GM21737 (cell line): Measurements from ENCODE around the gene KISS1R.
"Not testable (repeated sequence)": the region's sequence is repeated elsewhere in the genome, so short reads cannot be mapped to it uniquely, and the experiment has no call there.

ENCODE experiments used
- ATAC-seq: cut with Tn5 transposase; IDR thresholded peaks from one replicate; pipeline ENCODE4 v1.9.1; 2021; ENCODE audit warnings: mild to moderate bottlenecking, moderate library complexity; ENCODE audit not compliant: unreplicated experiment

The KISS1R gene

GRCh38 chr19:952049-952679 lies 35.0 kb downstream of the KISS1R start:
- ATAC-seq, result no peak

DNA sequence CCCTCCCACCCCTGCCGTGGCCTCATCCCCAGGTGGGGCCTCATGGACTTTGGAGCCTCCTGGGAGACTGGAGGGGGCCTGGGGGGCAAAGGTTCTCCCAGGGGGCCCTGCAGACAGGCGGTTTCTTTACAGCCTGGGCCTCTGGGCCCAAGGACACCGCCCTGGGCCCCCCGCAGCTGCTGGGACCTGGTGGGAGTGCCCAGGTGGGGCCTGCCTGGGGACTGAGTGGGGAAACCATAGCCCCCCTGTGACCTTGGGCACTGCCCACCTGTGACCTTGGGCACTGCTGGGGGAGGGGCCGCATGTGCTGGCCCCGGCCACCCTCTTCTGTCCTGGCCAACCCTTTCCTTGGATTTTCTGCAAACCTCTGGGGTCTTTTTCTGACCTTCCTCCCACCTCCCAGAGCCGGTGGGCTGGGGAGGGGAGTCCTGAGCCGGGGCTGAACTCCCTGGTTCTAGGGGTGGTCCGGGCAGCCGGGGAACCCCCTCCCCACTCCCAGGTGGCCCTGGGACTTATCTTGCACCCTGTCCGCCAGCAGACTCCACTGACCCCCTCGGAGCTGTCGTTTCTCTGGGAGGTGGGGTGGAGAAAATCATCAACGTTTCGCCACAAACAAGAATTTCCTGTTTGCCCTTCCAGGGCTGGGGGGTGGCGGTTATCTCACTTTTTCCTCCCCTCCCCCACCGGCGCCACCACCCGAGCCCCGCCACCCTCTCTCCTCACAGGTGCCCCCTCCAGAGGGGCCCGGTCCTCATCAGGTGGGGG lies 35.7 kb downstream of the KISS1R start:
- ATAC-seq, result no peak

GRCh38 chr19:953445-954271 lies 36.5 kb downstream of the KISS1R start:
- ATAC-seq, result no peak

- ATAC-seq, result no peak
Measured at GRCh38 chr19:954272-954671, 37.1 kb downstream of the KISS1R start.

DNA sequence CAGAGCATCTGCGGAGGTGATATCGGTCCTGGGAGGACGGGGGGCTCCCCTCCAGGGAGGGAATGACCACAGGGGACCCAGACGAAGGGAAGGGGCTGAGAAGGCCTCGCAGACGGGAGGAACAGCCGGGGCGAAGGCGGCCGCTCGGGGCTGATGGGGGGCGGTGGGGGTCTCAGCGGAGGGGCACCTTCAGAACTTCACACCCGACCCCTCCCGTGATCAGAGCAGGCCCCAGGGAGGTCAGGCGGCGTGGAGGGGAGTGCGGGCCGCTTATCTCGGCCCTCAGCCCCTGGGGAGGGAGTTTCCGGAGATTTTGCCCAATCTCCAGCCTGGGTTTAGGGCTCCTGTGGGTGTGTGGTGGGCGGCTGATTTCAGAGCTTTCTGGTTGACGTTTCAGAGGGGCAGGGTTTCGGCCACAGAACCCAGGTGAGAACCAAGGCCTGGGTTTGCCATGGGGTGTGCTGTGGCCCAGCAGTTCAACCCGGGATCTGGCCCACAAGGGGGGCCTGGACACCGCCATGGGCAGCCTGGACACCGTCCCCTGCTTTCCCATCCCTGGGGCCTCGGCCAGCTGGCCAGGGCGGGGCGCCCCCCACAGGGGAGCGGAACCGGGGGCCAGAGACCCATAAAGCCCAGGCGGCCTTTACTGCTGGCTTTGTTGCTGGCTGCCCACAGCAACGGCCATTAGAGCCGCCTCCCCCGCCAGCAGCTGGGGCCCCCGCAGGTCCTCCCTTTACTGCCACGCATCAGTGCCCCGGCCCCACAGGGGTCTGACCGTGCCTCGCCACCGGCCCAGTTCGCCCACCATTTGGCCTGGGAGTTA lies 37.8 kb downstream of the KISS1R start:
- no peak for ATAC-seq

GRCh38 chr19:955803-956765 lies 39.0 kb downstream of the KISS1R start:
- ATAC-seq, result no peak

GRCh38 chr19:956766-957440 lies 39.8 kb downstream of the KISS1R start:
- no peak for ATAC-seq

- ATAC-seq, result not testable (repeated sequence)
Measured at GRCh38 chr19:957578-957977, 40.4 kb downstream of the KISS1R start.

DNA sequence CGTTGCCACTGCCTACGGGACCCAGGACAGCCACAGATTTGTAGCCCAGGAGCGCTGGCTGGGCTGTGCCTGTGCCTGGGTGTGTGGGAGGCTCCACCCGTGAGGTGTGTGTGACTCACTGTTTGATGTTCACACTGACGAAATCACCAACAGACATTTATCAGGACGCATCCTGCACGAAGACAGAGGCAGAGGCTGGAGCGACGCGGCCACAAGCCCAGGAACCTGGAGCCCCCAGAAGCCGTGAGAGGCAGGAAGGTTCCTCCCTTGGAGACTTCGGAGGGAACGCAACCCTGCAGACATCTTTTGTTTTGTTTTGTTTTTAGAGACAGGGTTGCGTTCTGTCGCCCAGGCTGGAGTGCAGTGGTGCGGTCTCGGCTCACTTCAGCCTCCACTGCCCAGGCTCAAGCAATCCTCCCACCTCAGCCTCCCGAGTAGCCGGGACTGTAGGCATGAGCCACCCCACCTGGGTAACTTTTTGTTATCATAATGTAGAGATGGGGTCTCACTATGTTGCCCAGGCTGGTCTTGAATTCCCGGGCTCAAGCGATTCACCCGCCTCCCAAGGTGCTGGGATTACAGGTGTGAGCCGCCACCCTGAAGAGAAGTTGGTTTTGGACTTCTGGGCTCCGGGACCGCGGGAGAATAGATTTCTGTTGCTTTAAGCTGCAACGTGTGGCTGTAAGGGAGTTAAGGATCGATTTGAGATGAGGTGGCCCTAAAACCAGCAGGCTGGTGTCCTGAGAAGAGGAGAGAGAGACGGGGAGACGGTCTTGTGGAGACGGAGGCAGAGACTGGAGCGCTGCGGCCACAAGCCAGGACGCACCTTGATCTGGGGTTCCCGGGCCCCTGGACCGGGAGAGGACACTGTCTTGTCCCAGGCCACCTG lies 42.1 kb downstream of the KISS1R start:
- no peak for ATAC-seq

DNA sequence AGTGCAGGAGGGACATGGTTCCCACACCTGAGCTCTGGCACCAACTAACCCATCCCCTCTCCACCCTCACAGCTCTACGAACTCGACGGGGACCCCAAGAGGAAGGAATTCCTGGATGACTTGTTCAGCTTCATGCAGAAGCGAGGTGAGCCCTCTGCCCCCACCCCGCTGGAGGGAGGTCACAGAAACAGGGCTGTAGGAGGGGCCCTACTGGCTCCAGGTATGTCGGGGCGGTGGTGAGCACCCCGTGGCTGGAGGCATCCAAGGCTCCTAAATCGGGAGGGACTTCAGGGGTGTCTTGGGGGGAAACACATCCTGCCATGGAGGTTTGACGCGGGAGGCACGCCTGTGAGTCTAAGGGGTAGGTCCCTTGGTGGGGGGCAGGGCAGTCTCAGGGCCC lies 42.9 kb downstream of the KISS1R start:
- ATAC-seq, result no peak

GRCh38 chr19:960601-960938 lies 43.4 kb downstream of the KISS1R start:
- ATAC-seq, result no peak

DNA sequence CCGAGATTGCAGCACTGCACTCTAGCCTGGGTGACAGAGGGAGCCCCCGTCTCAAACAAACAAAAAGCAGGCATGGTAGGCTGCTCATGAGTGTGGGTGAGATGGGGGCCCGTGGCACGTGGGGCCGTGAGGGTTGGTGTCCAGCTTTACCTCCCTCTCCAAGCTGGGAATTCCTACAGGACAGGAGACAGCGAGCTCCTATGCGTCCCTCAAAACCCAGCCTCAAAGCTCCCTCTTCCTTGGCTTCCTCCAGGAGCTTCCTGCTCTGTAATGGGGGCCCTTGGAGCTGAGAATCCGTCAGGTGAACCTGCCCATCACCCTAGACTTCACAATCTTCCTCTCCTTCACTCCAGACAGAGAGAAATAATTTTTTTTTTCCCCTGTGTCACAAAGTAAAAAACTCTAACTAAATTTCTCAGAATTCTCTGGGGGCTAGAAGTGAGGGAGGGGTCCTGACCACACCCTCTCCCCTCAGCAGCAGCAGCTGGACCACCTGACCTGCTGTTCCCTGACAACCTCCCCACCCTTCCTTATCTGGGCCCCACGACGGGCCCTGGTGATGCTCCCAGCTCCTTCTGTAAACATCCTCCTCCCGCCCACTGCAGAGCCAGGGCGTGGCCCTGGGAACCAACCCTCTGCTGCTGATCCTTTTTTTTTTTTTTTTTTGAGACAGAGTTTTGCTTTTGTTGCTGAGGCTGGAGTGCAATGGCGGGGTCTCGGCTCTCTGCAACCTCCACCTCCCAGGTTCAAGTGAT lies 44.9 kb downstream of the KISS1R start:
- no peak for ATAC-seq

GRCh38 chr19:962683-963400 lies 45.7 kb downstream of the KISS1R start:
- no peak for ATAC-seq

- ATAC-seq, result no peak
Measured at GRCh38 chr19:963486-963951, 46.4 kb downstream of the KISS1R start.

GRCh38 chr19:964116-964520 lies 47.0 kb downstream of the KISS1R start:
- ATAC-seq, result no peak

- ATAC-seq, result no peak
Measured at GRCh38 chr19:964761-965694, 47.9 kb downstream of the KISS1R start.
